K562 (cell line): ENCODE measurements around the gene QSOX2. TPM values are rescaled to one million over a fixed set of nuclear protein-coding genes. Genes with fewer than 3 reads are reported as not detected.

Experiments used
- ATAC-seq: fragments of 200-7000 bp; cut with Tn5 transposase; 3 replicates; pipeline ENCODE4 v1.9.1; 2020; ENCODE audit warnings: moderate library complexity
- BruUV-seq: library from RNA; stranded (reverse); fragments of 400-500 nt; replicated peaks from 2 replicates; lab custom pipeline; 2021; lab: Mats Ljungman, UMichigan
- CTCF ChIA-PET: fragments of 300-600 bp; formaldehyde crosslinking; extraction: SDS; loops from one replicate; lab custom pipeline; 2021; ENCODE audit warnings: low intra/inter-chr PET ratio; lab: Yijun Ruan, JAX
- POLR2A ChIA-PET: fragments of 300-600, 350-650 bp; sonication (Branson Sonifier 250); formaldehyde crosslinking; extraction: SDS; loops from one replicate; lab custom pipeline; 2021; ENCODE audit warnings: antibody characterized with exemption, inconsistent platforms; lab: Yijun Ruan, JAX
- DNase-seq, 4 experiments: peaks; one replicate each; pipeline versions ENCODE4 v3.0.0 to v3.0.0-alpha.2; 2011 to 2018; ENCODE audit warnings: low spot score in 3 of 4, mixed read lengths in 3 of 4; ENCODE audit errors: extremely low read depth in 1 of 4
- FAIRE-seq: peaks from 2 replicates; lab custom pipeline; 2011; peaks lifted over from hg19 to GRCh38; lab: Jason Lieb, UNC
- H2AFZ ChIP-seq: 2 replicates; pipeline ENCODE4 v1.6.0; 2011; ENCODE audit warnings: low read depth, low read length, control low read depth, inconsistent platforms
- H3K27ac ChIP-seq: fragments of 200-600 bp; 3 replicates; pipeline ENCODE4 v1.8.0; 2011; ENCODE audit warnings: low read depth, mild to moderate bottlenecking, control low read depth, inconsistent platforms, low read length, moderate library complexity, mixed read lengths; ENCODE audit errors: extremely low read depth
- H3K27me3 ChIP-seq, 2 experiments: fragments of 300-600 bp in 1 of 2; 2 replicates in 1 of 2; 3 replicates in 1 of 2; pipeline versions ENCODE4 v1.6.0 to v1.8.0; 2011; ENCODE audit warnings: inconsistent platforms in 2 of 2, low read length in 2 of 2, mild to moderate bottlenecking in 1 of 2, mixed read lengths in 1 of 2, moderate library complexity in 1 of 2; ENCODE audit not compliant: control insufficient read depth in 2 of 2, insufficient read depth in 2 of 2
- H3K36me3 ChIP-seq: fragments of 300-600 bp; 3 replicates; pipeline ENCODE4 v1.8.0; 2011; ENCODE audit warnings: mild to moderate bottlenecking, low read length, inconsistent platforms; ENCODE audit not compliant: control insufficient read depth, insufficient read depth
- H3K4me1 ChIP-seq, 2 experiments: fragments of 200-600 bp in 1 of 2; replicated peaks in 1 of 2; 2 replicates in 1 of 2; 3 replicates in 1 of 2; pipeline versions ENCODE4 v1.5.1 to v1.8.0; 2011; ENCODE audit warnings: inconsistent platforms in 2 of 2, low read length in 2 of 2, mild to moderate bottlenecking in 1 of 2, mixed read lengths in 1 of 2, moderate library complexity in 1 of 2; ENCODE audit not compliant: control insufficient read depth in 2 of 2, insufficient read depth in 2 of 2
- H3K4me2 ChIP-seq: 2 replicates; pipeline ENCODE4 v1.6.1; 2011; ENCODE audit warnings: low read length, control low read depth, inconsistent platforms, mixed read lengths; ENCODE audit not compliant: insufficient read depth
- H3K4me3 ChIP-seq: fragments of 200-600 bp; sonication (generic), shearing (Covaris generic); 2 replicates; pipeline ENCODE4 v1.5.1; 2016; ENCODE audit warnings: control low read depth, inconsistent platforms
- H3K79me2 ChIP-seq: fragments of 200-600 bp; 3 replicates; pipeline ENCODE4 v1.8.0; 2011; ENCODE audit warnings: low read length, inconsistent platforms; ENCODE audit not compliant: control insufficient read depth, insufficient read depth
- H3K9ac ChIP-seq, 2 experiments: 2 replicates each; pipeline versions ENCODE4 v1.6.0 to v1.6.1; 2011; ENCODE audit warnings: low read depth in 2 of 2, low read length in 2 of 2, control low read depth in 1 of 2, inconsistent platforms in 1 of 2, mild to moderate bottlenecking in 1 of 2, mixed read lengths in 1 of 2; ENCODE audit not compliant: insufficient read depth in 1 of 2
- H3K9me1 ChIP-seq: one replicate; pipeline ENCODE4 v1.6.0; 2011; ENCODE audit warnings: inconsistent platforms, mild to moderate bottlenecking, low read length, moderate library complexity; ENCODE audit not compliant: control insufficient read depth, insufficient read depth
- H3K9me3 ChIP-seq: replicated peaks from 2 replicates; pipeline ENCODE4 v1.5.1; 2011; ENCODE audit warnings: low read depth, low read length, inconsistent platforms; ENCODE audit not compliant: control insufficient read depth, insufficient read depth
- H4K20me1 ChIP-seq: replicated peaks from 2 replicates; pipeline ENCODE4 v1.6.1; 2011; ENCODE audit warnings: low read length, inconsistent platforms, mixed read lengths; ENCODE audit not compliant: control insufficient read depth, insufficient read depth
- CXXC5 ChIP-seq: fragments of 250-450 bp; sonication (Bioruptor Pico); IDR thresholded peaks from 2 replicates; pipeline ENCODE4 v1.8.0; 2022; ENCODE audit warnings: inconsistent platforms, mild to moderate bottlenecking, moderate library complexity
- GTF2F1 ChIP-seq: IDR thresholded peaks from 2 replicates; pipeline ENCODE4 v1.6.1; 2011; ENCODE audit warnings: low read depth, low read length, improper control_type of control experiment
- KDM4B ChIP-seq, 2 experiments: fragments of 450-650 bp in 1 of 2; sonication (generic) in 1 of 2; IDR thresholded peaks; 2 replicates each; pipeline ENCODE4 v1.6.1; 2016 to 2017; ENCODE audit warnings: borderline replicate concordance in 2 of 2, antibody characterized with exemption in 1 of 2, low read depth in 1 of 2, mild to moderate bottlenecking in 1 of 2
- MEF2D ChIP-seq: conservative IDR thresholded peaks from 2 replicates; pipeline ENCODE4 v1.6.1; 2016; ENCODE audit warnings: low read depth, missing genetic modification characterization, missing compliant biosample characterization
- RUNX1 ChIP-seq: sonication (generic); IDR thresholded peaks from 2 replicates; pipeline ENCODE4 v1.6.1; 2016; ENCODE audit warnings: antibody characterized with exemption, low read depth
- SIN3A ChIP-seq, 2 experiments: fragments of 150-350 bp in 1 of 2; IDR thresholded peaks; 2 replicates each; pipeline ENCODE4 v1.6.1; 2011 to 2016; ENCODE audit warnings: borderline replicate concordance in 2 of 2, low read depth in 2 of 2, low read length in 2 of 2, mild to moderate bottlenecking in 2 of 2, moderate library complexity in 2 of 2; ENCODE audit not compliant: control insufficient read depth in 1 of 2
- SRSF3 ChIP-seq: fragments of 200-400 bp; formaldehyde crosslinking; IDR thresholded peaks from 2 replicates; pipeline ENCODE4 v1.6.1; 2016; ENCODE audit warnings: mild to moderate bottlenecking, low read length, moderate library complexity; ENCODE audit not compliant: insufficient read depth
- TEAD1 ChIP-seq, 2 experiments: fragments of 450-650 bp in 1 of 2; sonication (generic) in 1 of 2; formaldehyde crosslinking; IDR thresholded peaks; 2 replicates each; pipeline versions ENCODE4 v1.4.0 to v1.8.0; 2020 to 2022; ENCODE audit warnings: mild to moderate bottlenecking in 2 of 2, missing genetic modification reagents in 1 of 2
- ZBTB5 ChIP-seq: fragments of 450-650 bp; IDR thresholded peaks from 2 replicates; pipeline ENCODE4 v1.6.1; 2017; ENCODE audit warnings: antibody characterized with exemption
- WGBS: fragments of 100-300 bp; shearing (Covaris generic); methylation state at CpG from one replicate; pipeline ENCODE4 v1.1.6; 2016; ENCODE audit warnings: low coverage, mixed read lengths; ENCODE audit not compliant: insufficient coverage; ENCODE audit errors: missing lambda C conversion rate; 5-methylcytosine and 5-hydroxymethylcytosine counted together
- in situ Hi-C: fragments of 300-500 bp; cut with MboI; formaldehyde crosslinking; loops from 4 replicates; pipeline ENCODE4 v1.15.0; 2018; ENCODE audit warnings: inconsistent platforms, mixed read lengths
- intact Hi-C: fragments of 100-400 bp; cut with micrococcal nuclease; formaldehyde crosslinking; loops from 2 replicates; pipeline ENCODE4 v1.14.2; 2022
- polyA plus RNA-seq, 8 experiments: library from polyadenylated mRNA; depleted of rRNA in 4 of 8; stranded (reverse) in 5 of 8; unstranded in 3 of 8; fragments of >200 nt; fragmentation: Nextera tagmentation in 2 of 8; fragmentation: Illumina TruSeq in 1 of 8; extraction: Ambion mirVana in 2 of 8; extraction: Trizol in 1 of 8; gene quantifications; 2 replicates each; pipeline versions ENCODE4 v1.2.1 to v1.2.3, GENCODE V29; 2011 to 2014; ENCODE audit warnings: inconsistent platforms in 1 of 8, missing spikeins in 1 of 8
- total RNA-seq, 7 experiments: library from RNA; depleted of rRNA in 6 of 7; stranded (reverse); fragments of >200 nt in 6 of 7; fragmentation: Illumina TruSeq in 2 of 7; extraction: Trizol in 2 of 7; gene quantifications; 2 replicates each; pipeline versions ENCODE4 v1.2.1 to v1.2.3, GENCODE V29; 2011 to 2021; ENCODE audit warnings: low replicate concordance in 1 of 7
- TF ChIP-seq, protein P1 (sequence below): fragments of 450-650 bp; IDR thresholded peaks from 2 replicates; pipeline ENCODE4 v1.6.1; 2016; ENCODE audit warnings: antibody characterized with exemption
- TF ChIP-seq, protein P2 (sequence below), 3 experiments: fragments of 200-800 bp in 1 of 3; sonication (Bioruptor generic) in 1 of 3; sonication (generic) in 1 of 3; formaldehyde crosslinking in 1 of 3; IDR thresholded peaks; 2 replicates each; pipeline versions ENCODE4 v1.6.1 to v1.8.0; 2016 to 2022; ENCODE audit warnings: mild to moderate bottlenecking in 2 of 3, missing compliant biosample characterization in 2 of 3, missing genetic modification characterization in 2 of 3, missing genetic modification reagents in 1 of 3

QSOX2 gene
- total and polyA plus RNA-seq, 9 of the 15 experiments (the other 6 are each of a cell fraction or from before 2014, with no cell fraction given): 0.51 to 23.7 (median 12.7) TPM

- TF ChIP-seq, protein P1, sequence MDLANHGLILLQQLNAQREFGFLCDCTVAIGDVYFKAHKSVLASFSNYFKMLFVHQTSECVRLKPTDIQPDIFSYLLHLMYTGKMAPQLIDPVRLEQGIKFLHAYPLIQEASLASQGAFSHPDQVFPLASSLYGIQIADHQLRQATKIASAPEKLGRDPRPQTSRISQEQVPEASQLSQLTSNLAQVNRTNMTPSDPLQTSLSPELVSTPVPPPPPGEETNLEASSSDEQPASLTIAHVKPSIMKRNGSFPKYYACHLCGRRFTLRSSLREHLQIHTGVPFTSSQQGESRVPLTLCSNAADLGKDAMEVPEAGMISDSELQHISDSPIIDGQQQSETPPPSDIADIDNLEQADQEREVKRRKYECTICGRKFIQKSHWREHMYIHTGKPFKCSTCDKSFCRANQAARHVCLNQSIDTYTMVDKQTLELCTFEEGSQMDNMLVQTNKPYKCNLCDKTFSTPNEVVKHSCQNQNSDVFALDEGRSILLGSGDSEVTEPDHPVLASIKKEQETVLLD: no peak
- TF ChIP-seq CXXC5: no peak
- TF ChIP-seq SRSF3: no peak
These were observed 13.3 kb upstream of the QSOX2 start (continued) for GRCh38 chr9:136258786-136259516.

DNA sequence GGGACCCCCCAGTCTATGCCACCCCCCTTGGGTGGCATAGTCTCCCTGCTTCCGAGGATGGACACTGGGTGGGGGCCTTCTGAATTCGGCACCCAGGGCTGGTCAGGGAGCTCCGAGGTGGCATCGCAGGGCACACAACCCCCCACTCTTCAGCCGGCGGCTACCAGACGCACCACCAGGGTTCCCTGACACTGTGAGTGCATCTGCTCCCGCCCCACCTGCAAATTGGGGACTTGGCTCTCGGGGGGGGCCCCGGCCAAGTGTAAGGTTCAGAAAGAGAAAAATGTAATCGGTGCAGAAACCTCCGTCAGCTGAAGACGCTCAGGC, 12.7 kb upstream of the QSOX2 start:
- intact Hi-C loops: no loop called here
- H3K79me2 ChIP-seq: no peaks in the 10 kb centered on the region
- in situ Hi-C loops: no loop called here
- peaks cover 17 to 58% of the 10 kb centered on the region in 2 experiments; a peak in 4 of 5 replicates for H3K27me3 ChIP-seq
- H3K36me3 ChIP-seq: no peaks in the 10 kb centered on the region
- ChIA-PET POLR2A (no interaction called here), CTCF (no interaction called here)
- H3K27ac ChIP-seq: no peak overlapping the region
- BruUV-seq: no TSS peak
- no peak overlapping the region for H3K4me2 ChIP-seq
- TF ChIP-seq, protein P2, sequence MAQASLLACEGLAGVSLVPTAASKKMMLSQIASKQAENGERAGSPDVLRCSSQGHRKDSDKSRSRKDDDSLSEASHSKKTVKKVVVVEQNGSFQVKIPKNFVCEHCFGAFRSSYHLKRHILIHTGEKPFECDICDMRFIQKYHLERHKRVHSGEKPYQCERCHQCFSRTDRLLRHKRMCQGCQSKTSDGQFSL (CRISPR knock-in tag; IDR thresholded peaks at IDR 0.05): no peak
- TF ChIP-seq, protein P2 (tag; IDR thresholded peaks at IDR 0.05): no peak
- no peak for TF ChIP-seq RUNX1
- TF ChIP-seq MEF2D (tag): no peak
- no peak for TF ChIP-seq TEAD1 (CRISPR knock-in tag; IDR thresholded peaks at IDR 0.05)
- TF ChIP-seq ZBTB5: no peak
- no peak for TF ChIP-seq KDM4B (IDR thresholded peaks at IDR 0.05; ENCODE audit: borderline replicate concordance in 2 of 2, low read depth in 1 of 2)
- no peak for TF ChIP-seq GTF2F1
- no peak for TF ChIP-seq SIN3A (IDR thresholded peaks at IDR 0.05; ENCODE audit: borderline replicate concordance in 2 of 2, control insufficient read depth in 1 of 2, low read depth in 2 of 2, low read length in 2 of 2)
- peaks cover 0 to 84% of the 10 kb centered on the region in 2 experiments; a peak in 3 of 5 replicates for H3K4me1 ChIP-seq
- H2AFZ ChIP-seq: no peak overlapping the region
- no peaks in the 10 kb centered on the region for H3K9me3 ChIP-seq
- H3K9me1 ChIP-seq: no peaks in the 10 kb centered on the region
- FAIRE-seq (no peak), DNase-seq (no peak), ATAC-seq (no peak)
- no peaks in the 10 kb centered on the region; the same call in none of the 2 replicates for H4K20me1 ChIP-seq
- peak overlapping the region in 1 of 2 experiments; percentile 36; a peak in 1 of 4 replicates for H3K9ac ChIP-seq
- WGBS: 34% methylated on average over 13 of the region's 13 CpGs
- H3K4me3 ChIP-seq: no peak overlapping the region
